ENCODE results near the gene INF2.
A peak's percentile ranks its signal among the peaks of the same experiment; 100 is the strongest.
"Not testable (repeated sequence)": the region's sequence is repeated elsewhere in the genome, so short reads cannot be mapped to it uniquely, and the experiment has no call there.

The INF2 gene

GRCh38 chr14:104664107-104664506 is 25.3 kb upstream of the INF2 start:
- DNase-seq (ENCODE audit: low read depth) = no peak
- no peak overlapping the region for H3K4me3 ChIP-seq (ENCODE audit: low read length)
- TF ChIP-seq, protein P1, sequence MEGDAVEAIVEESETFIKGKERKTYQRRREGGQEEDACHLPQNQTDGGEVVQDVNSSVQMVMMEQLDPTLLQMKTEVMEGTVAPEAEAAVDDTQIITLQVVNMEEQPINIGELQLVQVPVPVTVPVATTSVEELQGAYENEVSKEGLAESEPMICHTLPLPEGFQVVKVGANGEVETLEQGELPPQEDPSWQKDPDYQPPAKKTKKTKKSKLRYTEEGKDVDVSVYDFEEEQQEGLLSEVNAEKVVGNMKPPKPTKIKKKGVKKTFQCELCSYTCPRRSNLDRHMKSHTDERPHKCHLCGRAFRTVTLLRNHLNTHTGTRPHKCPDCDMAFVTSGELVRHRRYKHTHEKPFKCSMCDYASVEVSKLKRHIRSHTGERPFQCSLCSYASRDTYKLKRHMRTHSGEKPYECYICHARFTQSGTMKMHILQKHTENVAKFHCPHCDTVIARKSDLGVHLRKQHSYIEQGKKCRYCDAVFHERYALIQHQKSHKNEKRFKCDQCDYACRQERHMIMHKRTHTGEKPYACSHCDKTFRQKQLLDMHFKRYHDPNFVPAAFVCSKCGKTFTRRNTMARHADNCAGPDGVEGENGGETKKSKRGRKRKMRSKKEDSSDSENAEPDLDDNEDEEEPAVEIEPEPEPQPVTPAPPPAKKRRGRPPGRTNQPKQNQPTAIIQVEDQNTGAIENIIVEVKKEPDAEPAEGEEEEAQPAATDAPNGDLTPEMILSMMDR (conservative IDR thresholded peaks at IDR 0.05; ENCODE audit: low read depth, low read length) = no peak

- no peak overlapping the region for H3K4me3 ChIP-seq (ENCODE audit: low read length)
- TF ChIP-seq, protein P1 (conservative IDR thresholded peaks at IDR 0.05; ENCODE audit: low read depth, low read length) = no peak
- no peak for DNase-seq (ENCODE audit: low read depth)
Measured at GRCh38 chr14:104664588-104664987, 24.8 kb upstream of the INF2 start.

DNA sequence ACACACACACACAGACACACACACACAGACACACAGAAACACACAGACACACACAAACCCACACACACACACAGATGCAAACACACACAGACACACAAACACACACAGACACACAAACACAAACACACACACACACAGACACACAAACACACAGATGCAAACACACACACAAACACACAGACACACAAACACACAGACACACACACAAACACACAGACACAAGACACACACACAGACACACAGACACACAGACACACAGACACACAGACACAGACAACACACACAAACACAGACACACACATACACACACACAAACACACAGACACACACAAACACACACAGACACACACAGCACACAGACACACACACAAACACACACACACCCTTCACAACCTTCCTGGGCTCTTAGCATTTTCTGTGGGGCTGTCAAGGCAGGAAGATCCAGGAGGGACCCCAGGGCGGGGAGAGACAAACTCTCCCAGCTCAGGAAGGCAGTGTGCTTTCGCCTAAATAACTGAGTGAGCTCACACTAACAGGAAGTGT is 24.2 kb upstream of the INF2 start:
- TF ChIP-seq, protein P1 (conservative IDR thresholded peaks at IDR 0.05; ENCODE audit: low read depth, low read length) = no peak

GRCh38 chr14:104665657-104666522 is 23.5 kb upstream of the INF2 start:
- DNase-seq (ENCODE audit: low read depth) = no peak
- TF ChIP-seq, protein P1 (conservative IDR thresholded peaks at IDR 0.05; ENCODE audit: low read depth, low read length) = peak; percentile 71
- H3K4me3 ChIP-seq (ENCODE audit: low read length) = no peak overlapping the region

More for the DNA sequence above, 24.2 kb upstream of the INF2 start:
- DNase-seq (ENCODE audit: low read depth) = no peak
- H3K4me3 ChIP-seq (ENCODE audit: low read length) = no peak overlapping the region

DNA sequence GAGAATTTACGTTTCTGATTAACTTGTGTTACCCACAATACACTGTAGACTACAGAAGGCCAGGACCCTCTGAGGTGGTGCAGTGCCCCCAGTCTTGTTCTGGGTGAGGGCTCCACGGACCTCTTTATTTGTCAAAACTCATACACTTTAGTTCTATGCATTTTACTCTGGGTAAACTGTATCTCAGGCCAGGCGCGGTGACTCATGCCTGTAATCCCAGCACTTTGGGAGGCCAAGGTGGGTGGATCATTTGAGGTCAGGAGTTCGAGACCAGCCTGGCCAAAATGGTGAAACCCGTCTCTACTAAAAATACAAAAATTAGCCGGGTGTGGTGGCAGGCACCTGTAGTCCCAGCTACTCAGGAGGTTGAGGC is 22.9 kb upstream of the INF2 start:
- DNase-seq (ENCODE audit: low read depth); H3K4me3 ChIP-seq (ENCODE audit: low read length): not testable (repeated sequence)

GRCh38 chr14:104666981-104667380 is 22.4 kb upstream of the INF2 start:
- no peak for DNase-seq (ENCODE audit: low read depth)
- H3K4me3 ChIP-seq (ENCODE audit: low read length) = no peak overlapping the region
- TF ChIP-seq, protein P1 (conservative IDR thresholded peaks at IDR 0.05; ENCODE audit: low read depth, low read length) = no peak

- DNase-seq (ENCODE audit: low read depth) = no peak
- no peak overlapping the region for H3K4me3 ChIP-seq (ENCODE audit: low read length)
- TF ChIP-seq, protein P1 (conservative IDR thresholded peaks at IDR 0.05; ENCODE audit: low read depth, low read length) = no peak
Measured at GRCh38 chr14:104669697-104670096, 19.7 kb upstream of the INF2 start.

DNA sequence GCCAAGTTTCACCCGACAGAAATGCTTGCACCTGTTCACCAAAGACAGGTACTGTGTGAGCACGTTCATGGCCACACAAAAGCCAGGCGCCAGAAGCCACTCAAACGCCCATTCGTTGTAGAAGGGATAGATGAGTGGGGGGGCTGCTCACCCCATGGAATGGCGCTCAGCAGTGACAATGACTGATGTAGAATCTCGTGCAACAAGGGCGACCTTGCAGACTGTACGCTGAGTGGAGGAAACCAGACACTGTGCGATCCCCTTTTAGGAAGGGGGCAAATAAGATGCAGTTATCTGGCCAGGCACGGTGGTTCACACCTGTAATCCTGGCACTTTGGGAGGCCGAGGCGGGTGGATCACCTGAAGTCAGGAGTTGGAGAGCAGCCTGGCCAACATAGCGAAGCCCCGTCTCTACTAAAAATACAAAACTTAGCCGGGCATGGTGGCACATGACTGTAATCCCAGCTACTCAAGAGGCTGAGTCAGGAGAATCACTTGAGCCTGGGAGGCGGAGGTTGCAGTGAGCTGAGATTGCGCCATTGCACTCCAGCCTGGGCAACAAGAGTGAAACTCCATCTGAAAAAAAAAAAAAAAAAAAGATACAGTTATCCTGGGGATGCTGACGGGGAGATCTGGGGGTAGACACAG is 18.0 kb upstream of the INF2 start:
- not testable (repeated sequence) for H3K4me3 ChIP-seq (ENCODE audit: low read length); DNase-seq (ENCODE audit: low read depth)

DNA sequence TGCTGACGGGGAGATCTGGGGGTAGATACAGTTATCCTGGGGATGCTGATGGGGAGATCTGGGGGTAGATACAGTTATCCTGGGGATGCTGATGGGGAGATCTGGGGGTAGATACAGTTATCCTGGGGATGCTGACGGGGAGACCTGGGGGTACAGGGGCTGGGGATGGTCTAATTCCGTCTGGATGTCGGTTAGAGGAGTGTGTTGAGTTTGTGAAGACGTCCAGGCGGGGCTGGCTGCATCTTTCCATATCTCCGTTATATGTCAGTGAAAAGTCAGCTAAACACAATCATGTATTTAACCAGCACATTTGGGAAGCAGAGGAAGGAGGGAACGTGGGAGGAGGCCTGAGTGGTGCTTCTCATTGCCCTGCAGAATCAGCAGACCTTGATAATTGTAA is 17.3 kb upstream of the INF2 start:
- DNase-seq (ENCODE audit: low read depth) = not testable (repeated sequence)

More for the DNA sequence above, 17.3 kb upstream of the INF2 start:
- H3K4me3 ChIP-seq (ENCODE audit: low read length) = not testable (repeated sequence)

Data from retinal pigment epithelial cell (primary cell).